Hepatic stellate cell (primary cell): ENCODE results near the gene H6PD.

Experiments used
- DNase-seq: peaks from one replicate; pipeline ENCODE4 v3.0.0; 2011; ENCODE audit warnings: low spot score

H6PD gene

DNA sequence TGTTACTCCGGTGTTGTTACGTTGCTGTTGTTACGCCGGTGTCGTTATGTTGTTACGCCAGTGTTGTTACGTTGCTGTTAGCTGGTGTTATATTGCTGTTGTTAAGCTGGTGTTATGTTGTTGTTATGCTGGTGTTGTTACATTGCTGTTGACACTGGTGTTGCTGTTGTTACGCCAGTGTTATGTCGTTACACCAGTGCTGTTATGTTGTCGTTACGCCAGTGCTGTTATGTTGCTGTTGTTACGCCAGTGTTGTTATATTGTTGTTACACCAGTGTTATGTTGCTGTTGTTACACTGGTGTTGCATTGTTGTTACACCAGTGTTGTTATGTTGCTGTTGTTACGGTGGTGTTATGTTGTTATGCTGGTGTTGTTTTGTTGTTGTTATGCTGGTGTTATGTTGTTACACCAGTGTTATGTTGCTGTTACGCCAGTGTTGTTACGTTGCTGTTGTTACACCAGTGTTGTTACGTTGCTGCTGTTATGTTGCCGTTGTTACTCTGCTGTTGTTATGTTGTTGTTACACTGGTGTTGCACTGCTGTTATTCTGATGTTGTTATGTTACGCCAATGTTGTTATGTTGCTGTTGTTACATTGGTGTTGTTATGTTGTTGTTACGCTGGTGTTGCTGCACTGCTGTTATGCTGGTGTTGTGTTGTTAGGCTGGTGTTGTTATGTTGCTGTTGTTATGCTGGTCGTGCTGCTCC lies 25.6 kb downstream of the H6PD start:
- DNase-seq, result no peak

DNA sequence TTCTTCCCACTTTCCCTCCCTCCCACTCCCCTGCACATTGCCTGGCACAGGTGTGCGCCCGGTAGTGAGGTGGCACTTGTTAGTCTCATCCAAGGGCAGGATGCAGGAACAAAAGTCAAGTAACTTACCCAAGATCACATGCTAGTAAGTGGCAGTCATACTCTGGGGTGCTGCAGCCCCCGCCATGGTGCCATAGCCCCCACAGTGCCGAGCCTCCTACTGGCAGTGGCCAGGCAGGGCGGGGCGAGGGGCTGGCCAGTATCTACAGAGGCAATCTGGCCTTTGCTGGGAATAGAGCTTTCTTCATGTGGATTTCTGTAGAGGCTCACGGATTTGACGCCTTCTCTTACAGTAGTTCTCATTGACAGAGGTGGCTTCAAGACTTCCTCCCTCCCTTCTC lies 26.9 kb downstream of the H6PD start:
- no peak for DNase-seq

DNA sequence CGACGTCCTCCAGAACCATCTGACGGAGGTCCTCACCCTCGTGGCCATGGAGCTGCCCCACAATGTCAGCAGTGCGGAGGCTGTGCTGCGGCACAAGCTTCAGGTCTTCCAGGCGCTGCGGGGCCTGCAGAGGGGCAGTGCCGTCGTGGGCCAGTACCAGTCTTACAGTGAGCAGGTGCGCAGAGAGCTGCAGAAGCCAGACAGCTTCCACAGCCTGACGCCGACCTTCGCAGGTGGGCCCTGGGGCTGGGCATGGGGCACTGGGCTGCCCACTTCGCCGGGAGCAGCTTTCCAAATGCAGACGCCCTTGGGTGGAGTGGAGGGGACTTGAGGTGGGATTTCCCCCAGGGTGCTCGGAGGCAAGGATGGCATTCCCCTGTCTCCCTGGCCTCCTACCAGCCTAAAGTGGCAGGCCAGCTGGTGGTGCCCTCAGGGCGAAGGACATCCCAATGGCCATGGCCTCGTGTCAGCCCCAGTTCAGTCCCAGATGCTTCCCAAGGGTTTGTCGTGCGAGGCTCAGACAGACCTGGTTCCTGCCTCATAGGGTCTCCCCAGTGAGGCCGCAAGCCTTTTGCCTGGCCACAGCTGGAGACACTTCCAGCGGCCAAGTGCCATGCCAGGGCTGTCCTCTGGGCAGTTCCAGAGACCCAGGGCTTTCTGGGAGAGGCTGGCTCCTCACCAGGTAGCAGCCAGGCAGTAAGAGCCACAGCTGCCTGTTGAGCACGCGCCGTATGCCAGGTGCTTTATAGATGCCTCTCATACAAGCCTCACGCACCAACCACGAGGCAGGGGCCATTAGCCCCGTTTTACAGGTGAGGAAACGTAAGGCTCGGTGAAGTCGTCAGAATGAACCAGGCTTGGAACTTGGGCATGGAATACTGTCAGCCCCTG lies 27.8 kb downstream of the H6PD start:
- no peak for DNase-seq

DNA sequence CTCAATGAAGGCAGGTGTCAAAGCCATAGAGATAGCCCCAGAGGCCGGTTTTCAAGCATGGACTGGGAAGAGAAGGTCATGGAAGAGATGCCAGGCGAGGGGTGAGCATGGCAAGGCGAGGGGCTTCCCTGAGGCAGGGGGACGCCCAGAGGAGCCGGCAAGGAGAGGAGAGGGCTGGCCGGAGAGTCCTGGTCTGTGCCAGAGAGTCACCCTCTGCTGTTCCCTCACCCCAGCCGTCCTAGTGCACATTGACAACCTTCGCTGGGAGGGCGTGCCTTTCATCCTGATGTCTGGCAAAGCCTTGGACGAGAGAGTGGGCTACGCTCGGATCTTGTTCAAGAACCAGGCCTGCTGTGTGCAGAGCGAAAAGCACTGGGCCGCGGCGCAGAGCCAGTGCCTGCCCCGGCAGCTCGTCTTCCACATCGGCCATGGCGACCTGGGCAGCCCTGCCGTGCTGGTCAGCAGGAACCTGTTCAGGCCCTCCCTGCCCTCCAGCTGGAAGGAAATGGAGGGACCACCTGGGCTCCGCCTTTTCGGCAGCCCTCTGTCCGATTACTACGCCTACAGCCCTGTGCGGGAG lies 28.8 kb downstream of the H6PD start:
- DNase-seq, result no peak

DNA sequence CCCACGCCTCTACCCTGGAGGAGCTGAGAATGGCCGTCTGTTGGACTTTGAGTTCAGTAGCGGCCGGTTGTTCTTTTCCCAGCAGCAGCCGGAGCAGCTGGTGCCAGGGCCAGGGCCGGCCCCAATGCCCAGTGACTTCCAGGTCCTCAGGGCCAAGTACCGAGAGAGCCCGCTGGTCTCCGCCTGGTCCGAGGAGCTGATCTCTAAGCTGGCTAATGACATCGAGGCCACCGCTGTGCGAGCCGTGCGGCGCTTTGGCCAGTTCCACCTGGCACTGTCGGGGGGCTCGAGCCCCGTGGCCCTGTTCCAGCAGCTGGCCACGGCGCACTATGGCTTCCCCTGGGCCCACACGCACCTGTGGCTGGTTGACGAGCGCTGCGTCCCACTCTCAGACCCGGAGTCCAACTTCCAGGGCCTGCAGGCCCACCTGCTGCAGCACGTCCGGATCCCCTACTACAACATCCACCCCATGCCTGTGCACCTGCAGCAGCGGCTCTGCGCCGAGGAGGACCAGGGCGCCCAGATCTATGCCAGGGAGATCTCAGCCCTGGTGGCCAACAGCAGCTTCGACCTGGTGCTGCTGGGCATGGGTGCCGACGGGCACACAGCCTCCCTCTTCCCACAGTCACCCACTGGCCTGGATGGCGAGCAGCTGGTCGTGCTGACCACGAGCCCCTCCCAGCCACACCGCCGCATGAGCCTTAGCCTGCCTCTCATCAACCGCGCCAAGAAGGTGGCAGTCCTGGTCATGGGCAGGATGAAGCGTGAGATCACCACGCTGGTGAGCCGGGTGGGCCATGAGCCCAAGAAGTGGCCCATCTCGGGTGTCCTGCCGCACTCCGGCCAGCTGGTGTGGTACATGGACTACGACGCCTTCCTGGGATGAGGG lies 29.7 kb downstream of the H6PD start:
- no peak for DNase-seq

DNA sequence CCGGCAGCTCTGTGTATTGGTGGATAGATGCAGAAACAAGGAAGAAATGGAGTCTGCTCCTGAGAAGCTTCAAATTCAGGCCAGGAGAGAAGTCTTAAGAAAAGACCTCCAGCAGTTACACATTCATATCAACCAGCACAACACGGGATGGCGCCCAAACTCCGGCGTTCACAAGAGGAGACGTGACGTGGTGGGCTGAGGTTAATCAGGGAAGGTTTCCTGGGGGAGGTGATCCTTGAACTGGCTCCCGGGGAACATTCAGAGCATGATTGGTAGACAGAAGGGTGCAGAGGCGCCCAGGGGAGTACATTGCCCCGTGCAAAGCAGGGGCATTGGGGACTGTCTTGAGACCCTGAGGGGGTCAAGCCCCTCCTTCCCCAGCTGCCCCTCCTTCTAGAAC lies 30.5 kb downstream of the H6PD start:
- no peak for DNase-seq

DNA sequence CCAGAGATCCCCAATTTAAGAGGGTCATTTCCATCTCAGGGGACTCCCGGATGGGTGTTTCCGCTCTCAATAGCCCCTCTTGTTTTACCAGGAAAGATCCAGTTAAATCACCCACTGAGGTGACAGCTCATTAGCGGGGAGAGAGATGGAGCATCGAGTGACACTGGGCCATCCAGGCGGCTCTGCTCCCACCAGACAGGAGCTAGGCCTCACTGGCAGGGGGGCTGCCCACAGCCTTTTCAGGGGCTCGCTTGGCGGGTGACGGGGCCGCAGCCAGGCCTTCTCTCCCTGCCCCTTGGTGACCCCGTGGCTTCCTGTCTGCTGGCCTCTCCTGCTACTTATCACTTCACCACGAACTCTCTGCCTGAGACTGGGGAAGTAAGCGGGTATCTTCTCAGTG lies 31.4 kb downstream of the H6PD start:
- no peak for DNase-seq

DNA sequence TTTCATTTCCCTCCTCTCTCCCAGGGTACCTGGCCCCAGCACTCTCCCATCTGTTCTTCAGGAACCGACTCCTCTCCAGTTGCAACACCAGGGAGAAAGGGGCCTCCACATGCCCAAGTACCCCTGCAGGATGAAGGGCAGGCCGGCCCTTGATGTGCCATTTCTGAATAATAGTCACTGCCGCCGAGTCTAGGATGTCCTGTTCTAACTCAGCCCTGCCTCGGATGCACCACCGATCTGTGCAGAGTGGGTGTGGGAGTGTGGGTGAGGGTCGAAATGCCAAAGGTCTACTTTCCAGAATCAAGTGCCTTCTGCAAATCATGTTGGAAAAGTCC lies 32.7 kb downstream of the H6PD start:
- no peak for DNase-seq

DNA sequence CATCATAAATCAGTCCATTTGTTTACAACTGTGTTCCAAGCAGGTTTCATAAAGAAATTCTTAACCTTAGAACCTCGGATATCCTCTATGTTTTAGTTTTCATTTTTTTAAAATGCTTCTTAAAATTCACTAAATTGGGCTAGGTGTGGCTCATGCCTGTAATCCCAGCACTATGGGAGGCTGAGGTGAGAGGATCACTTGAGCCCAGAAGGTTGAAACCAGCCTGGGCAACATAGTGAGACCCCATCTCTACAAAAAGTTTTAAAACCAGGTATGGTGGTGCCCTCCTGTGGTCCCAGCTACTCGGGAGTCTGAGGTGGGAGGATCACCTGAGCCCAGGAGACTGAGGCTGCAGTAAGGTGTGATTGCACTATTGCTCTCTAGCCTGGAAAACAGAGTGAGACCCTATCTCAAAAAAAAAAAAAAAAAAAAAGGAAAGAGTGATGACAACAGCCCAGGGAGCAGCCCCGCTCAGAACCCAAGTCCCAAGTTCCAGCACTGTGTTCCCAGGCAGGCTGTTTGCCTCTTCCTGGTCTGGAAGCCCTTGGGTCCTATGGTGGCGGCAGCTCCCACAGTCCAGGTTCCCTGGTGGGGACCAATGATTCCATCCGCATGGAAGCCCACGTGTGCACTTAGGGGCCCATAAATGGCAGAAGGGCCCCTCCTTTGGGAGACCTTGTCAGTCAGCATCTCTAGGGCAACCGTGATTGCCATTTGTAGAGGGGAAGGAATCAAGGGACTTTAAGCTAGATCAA lies 33.4 kb downstream of the H6PD start:
- DNase-seq, result no peak

DNA sequence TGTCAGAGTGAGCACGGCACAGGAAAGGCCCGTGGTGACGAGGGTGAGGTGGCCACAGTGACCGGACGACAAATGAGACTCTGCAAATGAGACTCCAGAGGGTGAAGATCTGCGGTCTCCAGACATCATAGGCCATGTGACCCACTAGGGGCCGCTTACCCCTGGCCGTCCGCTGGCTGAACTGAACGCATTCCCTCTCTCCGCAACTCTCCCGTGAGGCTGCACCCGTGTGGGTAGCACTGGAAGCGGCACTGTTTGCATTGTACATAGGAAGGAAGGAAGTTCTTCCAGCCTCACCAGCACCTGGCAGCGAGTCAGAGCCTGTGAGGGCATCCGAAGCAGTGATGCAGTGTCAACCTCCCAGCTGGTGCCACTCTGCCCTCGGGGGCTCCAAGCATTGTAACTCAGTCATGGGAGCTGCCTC lies 34.5 kb downstream of the H6PD start:
- DNase-seq, result no peak

DNA sequence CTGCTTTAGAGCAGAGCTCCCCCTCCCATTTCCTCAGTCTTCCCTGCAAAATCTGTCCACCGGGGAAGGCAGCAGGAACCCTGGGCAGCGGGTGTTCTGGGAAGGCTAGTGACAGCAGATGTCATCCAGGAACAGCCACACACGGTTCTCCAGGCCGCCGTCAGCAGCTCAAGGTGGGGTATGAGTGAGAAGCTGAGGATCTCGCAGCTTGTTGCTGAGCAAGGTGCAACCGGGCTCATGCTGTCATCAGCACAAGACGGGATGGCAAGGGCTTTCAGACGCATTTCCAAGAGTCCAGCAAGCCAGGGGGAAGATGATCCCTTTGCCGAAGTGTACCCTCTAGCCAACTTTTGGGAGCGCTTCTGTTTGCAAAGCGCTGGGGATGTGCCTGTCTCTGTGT lies 35.1 kb downstream of the H6PD start:
- DNase-seq, result no peak

DNA sequence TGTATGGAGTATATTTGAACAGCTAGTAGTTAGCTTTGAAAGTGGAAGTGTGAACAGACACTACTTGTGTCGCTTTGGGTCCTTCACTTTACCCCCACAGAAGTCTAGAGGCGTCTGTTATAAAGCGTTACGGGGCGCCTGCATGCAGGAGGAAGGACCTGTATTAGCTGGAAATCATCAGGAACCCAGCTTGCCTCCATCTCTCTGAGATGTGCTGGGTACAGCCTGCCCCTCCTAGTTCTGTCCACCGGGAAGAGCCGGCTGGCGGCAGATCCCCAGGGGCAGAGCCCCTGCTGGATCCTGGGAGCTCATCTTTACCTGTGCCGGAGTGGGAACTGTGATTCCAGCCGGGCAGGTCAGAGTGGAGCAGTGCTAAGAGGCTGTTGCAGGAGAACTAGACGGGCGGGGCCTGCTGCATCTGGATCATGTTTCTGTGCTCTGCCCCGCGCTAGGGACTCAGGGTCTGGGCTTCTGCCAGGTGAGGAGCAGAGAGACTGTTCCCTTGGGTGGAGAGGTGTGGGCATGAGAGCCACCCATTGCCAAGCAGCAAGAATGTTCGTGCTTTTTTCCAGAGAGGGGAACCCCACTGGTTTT lies 35.8 kb downstream of the H6PD start:
- DNase-seq, result no peak

DNA sequence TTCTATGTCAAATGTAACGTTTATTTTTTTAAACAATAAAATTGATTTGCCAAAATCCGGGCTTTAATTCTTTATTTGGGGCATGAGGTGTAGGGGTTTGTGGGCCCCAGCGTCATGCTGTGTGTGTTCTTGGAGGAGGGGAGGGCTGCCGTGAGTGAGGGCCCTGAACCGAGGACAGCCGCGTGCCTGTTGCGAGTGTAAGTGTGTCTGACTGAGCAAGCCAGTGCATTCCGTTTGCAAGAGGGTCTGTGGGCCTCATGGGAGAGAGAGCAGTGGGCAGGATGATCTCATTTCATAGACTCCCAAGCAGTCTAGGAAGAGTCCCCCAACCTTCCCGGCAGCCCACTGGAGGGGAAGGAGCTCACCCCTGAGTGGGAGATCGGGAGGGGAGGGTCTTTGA lies 36.7 kb downstream of the H6PD start:
- DNase-seq, result no peak

DNA sequence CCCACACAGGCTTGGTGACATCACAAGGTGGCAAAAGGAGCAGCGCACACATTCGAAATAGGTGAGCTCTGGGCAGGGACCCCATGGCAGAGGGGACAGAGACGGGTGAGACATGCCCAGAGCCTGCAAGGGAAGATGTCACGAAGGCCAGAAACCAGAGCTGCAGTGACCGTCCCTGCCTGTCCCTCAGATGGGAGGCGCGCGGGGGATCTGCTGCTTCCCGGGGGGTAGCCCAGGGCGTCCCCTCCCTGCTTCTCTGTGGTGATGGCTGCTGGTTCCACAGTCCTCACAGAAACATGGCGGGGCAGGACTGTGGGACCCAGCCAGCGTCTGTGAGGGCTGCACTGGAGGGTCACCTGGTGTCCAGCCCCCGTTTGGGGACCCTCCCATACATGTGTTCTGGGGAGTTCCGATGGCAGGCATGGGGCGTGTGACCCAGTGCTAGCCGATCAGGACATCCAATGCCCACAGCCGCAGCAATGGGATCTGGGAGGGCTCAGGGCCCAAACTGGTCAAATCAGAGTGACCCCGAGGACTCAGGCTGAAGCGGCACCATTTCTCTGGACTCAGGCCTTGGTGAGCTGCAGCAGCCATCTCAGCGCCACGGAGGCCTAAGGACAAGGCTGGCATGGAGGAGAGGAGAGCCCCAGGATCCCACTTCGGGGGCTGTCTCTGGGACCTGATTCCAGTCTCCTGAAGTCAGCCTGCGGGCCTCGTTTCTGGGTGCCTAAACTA lies 37.5 kb downstream of the H6PD start:
- DNase-seq, result no peak

DNA sequence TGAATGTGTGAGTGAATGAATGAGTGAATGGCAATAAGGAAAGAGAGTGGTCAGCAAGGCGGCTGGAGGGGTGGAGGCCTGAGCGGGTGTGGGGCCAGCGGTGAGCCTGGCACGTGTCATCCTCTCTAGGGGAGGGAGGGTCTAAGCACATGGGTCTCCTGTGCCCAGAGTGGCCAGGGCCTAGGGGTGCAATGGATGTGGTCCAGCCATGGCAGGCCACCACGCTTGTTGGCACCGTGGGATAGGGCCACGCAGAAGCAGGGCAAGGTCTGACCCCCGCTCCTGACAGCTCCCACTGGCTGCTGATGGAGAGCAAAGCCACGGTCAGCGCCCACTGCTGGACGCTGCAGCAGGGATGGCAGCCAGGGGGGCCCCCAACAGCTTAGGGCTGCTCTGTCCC lies 38.6 kb downstream of the H6PD start:
- DNase-seq, result no peak

DNA sequence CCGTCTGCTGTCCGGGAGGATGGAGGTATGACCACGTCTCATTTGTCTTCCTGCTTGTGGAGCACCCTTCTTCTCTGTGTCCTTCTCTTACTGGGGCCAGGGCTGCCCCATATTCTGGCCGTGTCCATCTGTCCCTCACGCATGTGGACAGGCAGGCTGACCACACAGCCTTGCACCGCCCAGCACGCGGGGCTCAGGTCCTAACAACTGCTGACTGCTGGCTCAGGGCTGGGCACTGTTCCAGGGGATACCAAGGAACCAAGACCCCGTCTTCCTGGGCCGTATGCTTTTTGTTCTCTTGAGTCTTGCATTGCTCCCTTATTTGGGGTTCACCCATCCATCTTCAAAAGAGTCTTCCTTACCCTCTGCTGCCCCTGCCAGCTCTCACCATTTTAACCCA lies 40.6 kb downstream of the H6PD start:
- no peak for DNase-seq

DNA sequence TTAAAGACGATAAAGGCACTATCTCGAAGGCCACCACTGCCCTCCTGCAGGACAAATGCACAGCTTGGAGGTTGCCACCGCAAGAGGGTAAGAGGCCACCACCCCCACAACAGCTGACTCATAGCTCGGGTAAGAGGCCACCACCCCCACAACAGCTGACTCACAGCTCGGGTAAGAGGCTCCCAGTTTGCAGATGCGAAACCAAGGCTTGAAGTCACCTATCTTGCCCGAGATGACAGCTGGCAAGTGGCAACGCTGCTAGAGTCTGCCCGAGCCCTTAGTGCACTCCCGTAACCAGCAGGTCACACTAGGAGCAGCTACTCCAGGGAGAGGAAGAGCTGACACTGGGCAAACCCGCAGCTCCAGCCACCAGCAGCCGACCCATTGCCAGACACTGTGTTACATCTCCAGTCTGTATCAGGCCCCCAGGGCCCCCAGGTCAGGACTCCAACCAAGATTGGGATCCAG lies 41.0 kb downstream of the H6PD start:
- peak; percentile 96 for DNase-seq

DNA sequence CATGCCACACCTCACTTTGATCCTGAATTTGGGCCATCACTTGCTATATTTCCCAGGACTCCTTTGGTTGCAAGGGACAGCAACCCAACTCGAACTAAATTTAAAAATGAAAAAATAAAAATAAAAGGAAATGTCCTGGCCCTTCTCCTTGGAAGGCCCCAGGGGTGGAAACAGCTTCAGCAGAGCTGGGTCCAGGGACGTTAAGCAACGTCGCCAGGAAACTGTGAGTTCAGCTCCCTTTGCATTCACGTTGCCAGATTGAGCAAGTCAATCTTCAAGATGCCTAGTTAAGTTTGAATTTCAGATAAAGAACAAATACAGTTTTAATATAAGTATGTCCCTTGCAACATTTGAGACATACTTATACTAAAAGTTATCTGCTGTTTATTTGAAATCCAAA lies 43.5 kb downstream of the H6PD start:
- no peak for DNase-seq

DNA sequence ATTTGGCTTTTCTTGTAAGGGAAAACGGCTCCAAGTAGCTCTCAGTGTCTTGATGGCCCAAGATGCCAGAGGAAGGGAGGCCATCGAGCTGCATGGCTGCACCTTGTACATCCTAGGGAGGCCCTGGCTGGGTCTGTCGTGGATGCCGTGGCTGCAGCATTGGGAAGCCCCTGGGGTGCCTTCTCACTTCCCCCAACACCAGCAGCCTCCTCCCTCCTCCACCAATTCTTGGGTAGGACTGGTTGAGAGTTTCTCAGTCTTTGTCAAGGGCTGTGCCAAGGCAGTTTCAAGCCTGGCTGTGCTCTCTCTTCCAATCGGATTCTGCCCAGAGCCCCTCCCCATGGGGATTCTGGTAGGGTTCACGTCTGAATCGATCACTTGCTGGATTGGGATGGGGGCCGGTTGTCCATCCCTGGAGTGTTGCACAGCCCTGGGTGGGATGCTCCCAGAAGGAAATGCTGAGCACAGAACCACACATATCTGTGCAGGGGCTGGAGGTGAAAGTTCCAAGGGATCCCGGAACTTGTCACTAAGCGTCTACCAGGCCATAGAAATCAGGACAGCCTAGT lies 44.1 kb downstream of the H6PD start:
- DNase-seq, result no peak
